HL-60 (cell line): ENCODE measurements around the gene PLEKHB1.

Experiments
- DNase-seq, 2 experiments: peaks; one replicate each; pipeline ENCODE4 v3.0.0-alpha.2; 2010 to 2020; ENCODE audit warnings: low read depth in 1 of 2, low spot score in 1 of 2
- H3K27ac ChIP-seq: fragments of 250-450 bp; sonication (Bioruptor Pico); replicated peaks from 2 replicates; pipeline ENCODE4 v1.5.1; 2020; ENCODE audit warnings: mild to moderate bottlenecking, moderate library complexity
- H3K27me3 ChIP-seq: fragments of 250-450 bp; sonication (Bioruptor Pico); 2 replicates; pipeline ENCODE4 v1.5.1; 2021; ENCODE audit warnings: mild to moderate bottlenecking, moderate library complexity; ENCODE audit not compliant: insufficient read depth, poor library complexity, severe bottlenecking
- H3K4me3 ChIP-seq: replicated peaks from 2 replicates; pipeline ENCODE4 v1.5.1; 2011; ENCODE audit warnings: mild to moderate bottlenecking, control low read depth, low read length; ENCODE audit not compliant: insufficient read depth
- GABPA ChIP-seq: IDR thresholded peaks from 2 replicates; pipeline ENCODE4 v1.6.1; 2012; ENCODE audit warnings: low read depth
- POLR2AphosphoS5 ChIP-seq: IDR thresholded peaks from 2 replicates; pipeline ENCODE4 v1.6.1; 2012; ENCODE audit warnings: low read depth
- SPI1 ChIP-seq: IDR thresholded peaks from 2 replicates; pipeline ENCODE4 v1.6.1; 2012; ENCODE audit warnings: low read depth, mild to moderate bottlenecking, borderline replicate concordance
- TF ChIP-seq, protein P1 (sequence below): IDR thresholded peaks from 2 replicates; pipeline ENCODE4 v1.6.1; 2012; ENCODE audit warnings: low read depth; ENCODE audit not compliant: insufficient replicate concordance
- TF ChIP-seq, protein P2 (sequence below): IDR thresholded peaks from one replicate; pipeline ENCODE4 v1.5.1; 2011; ENCODE audit warnings: low read length, control low read depth, inconsistent platforms; ENCODE audit not compliant: insufficient read depth

Gene PLEKHB1

DNA sequence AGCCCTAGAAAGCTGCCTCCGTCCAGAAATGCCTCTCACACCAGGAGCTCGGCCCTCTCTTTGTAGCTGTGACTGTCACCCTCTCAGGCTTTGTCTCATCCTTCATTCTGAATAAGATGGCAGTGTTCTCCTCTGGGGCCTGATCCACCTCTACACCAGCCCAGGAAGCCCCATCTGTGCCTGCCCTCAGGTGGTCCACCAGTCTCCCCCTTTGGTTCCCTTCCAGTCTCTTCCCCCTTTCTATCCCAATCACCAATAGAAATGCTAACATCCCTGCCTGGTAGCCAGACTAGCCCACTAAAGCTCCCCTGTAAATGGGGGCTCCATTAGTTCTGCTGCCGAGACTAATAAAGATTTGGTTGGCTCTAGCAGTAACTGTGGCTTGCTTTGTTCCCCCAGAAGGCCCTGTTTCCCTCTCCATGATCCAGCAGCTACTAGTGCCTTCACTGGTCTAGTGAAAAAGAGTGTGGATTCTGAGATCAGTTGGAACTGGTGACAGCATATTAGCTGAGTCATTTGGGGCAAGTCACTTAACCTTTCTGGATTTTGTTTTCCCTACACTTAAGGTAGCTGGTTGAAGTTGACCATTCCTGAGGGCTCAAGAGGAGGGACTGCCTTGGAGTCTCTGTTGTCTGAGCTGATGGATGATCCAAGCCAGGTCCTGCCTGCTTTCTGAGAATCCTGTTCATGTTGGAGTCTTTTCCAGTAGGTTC lies 16.2 kb downstream of the PLEKHB1 start:
- Histone ChIP-seq H3K27me3 (no peaks in the 10 kb centered on the region), H3K27ac (no peak overlapping the region), H3K4me3 (no peak overlapping the region)
- DNase-seq, result no peak
- TF ChIP-seq, protein P1, sequence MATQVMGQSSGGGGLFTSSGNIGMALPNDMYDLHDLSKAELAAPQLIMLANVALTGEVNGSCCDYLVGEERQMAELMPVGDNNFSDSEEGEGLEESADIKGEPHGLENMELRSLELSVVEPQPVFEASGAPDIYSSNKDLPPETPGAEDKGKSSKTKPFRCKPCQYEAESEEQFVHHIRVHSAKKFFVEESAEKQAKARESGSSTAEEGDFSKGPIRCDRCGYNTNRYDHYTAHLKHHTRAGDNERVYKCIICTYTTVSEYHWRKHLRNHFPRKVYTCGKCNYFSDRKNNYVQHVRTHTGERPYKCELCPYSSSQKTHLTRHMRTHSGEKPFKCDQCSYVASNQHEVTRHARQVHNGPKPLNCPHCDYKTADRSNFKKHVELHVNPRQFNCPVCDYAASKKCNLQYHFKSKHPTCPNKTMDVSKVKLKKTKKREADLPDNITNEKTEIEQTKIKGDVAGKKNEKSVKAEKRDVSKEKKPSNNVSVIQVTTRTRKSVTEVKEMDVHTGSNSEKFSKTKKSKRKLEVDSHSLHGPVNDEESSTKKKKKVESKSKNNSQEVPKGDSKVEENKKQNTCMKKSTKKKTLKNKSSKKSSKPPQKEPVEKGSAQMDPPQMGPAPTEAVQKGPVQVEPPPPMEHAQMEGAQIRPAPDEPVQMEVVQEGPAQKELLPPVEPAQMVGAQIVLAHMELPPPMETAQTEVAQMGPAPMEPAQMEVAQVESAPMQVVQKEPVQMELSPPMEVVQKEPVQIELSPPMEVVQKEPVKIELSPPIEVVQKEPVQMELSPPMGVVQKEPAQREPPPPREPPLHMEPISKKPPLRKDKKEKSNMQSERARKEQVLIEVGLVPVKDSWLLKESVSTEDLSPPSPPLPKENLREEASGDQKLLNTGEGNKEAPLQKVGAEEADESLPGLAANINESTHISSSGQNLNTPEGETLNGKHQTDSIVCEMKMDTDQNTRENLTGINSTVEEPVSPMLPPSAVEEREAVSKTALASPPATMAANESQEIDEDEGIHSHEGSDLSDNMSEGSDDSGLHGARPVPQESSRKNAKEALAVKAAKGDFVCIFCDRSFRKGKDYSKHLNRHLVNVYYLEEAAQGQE, result no peak
- TF ChIP-seq SPI1, result no peak
- TF ChIP-seq POLR2AphosphoS5, result no peak
- TF ChIP-seq, protein P2, sequence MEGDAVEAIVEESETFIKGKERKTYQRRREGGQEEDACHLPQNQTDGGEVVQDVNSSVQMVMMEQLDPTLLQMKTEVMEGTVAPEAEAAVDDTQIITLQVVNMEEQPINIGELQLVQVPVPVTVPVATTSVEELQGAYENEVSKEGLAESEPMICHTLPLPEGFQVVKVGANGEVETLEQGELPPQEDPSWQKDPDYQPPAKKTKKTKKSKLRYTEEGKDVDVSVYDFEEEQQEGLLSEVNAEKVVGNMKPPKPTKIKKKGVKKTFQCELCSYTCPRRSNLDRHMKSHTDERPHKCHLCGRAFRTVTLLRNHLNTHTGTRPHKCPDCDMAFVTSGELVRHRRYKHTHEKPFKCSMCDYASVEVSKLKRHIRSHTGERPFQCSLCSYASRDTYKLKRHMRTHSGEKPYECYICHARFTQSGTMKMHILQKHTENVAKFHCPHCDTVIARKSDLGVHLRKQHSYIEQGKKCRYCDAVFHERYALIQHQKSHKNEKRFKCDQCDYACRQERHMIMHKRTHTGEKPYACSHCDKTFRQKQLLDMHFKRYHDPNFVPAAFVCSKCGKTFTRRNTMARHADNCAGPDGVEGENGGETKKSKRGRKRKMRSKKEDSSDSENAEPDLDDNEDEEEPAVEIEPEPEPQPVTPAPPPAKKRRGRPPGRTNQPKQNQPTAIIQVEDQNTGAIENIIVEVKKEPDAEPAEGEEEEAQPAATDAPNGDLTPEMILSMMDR, result no peak

DNA sequence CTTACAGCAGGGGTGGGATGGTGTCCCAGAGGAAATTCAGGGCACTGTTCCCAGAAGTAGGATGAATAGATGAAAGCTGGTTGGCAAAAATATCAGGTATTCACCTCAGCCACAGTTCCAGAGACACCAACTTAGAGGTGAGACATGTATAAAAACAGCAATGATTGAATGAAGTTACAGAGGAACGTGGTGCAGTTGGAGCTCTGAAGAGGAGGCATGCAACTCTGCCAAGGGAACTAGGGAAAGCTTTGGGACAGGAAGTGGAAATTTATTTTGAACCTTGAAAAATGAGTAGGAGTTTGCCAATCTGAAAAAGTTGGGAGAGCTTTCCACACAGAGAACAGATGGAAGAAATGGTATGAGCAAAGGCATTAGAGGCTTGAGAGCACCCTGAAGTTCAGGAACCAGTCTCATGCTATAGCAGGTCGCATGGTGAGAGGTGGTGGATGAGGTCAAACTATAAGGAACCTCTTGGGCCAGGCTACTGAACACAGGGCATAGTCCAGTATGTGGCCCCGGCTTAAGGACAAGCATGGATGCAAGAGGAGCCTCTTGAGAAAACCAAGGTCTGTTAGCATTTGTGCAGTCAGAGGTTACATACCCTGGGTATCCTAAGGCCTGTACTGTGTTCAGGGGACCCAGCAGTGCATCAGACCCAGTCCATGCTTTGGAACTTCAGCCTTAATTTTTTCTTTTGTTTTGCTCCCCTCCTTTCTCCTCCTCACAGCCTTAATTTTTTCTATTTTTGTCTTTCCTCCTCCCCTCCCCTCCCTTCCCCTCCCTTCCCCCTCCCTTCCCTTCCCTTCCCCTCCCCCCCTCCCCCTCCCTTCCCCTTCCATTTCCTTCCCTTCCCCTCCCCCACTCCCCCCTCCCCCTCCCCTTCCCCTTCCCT lies 17.5 kb downstream of the PLEKHB1 start:
- DNase-seq, result no peak
- no peaks in the 10 kb centered on the region for H3K27me3 ChIP-seq

DNA sequence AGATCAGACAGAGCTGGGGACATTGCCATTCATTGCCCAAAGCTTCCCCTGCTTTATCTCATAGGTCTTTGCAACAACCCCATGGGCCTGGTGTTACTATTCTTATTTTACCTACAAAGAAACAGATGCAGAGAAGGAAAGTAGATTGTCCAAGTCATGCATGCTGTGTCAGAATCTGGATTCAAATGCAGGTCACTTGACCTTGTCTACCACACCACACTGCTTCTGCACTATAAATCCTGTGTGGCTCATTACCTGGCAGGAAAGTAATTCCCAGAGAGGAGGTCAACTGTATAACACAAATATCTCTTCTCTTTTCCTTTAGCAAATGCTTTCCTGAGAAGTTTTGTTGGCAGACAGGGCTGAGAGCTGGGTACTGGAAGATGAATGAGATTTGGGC lies 18.5 kb downstream of the PLEKHB1 start:
- no peak overlapping the region for H3K4me3 ChIP-seq
- no peaks in the 10 kb centered on the region for H3K27me3 ChIP-seq
- TF ChIP-seq SPI1, result no peak
- TF ChIP-seq GABPA, result no peak
- TF ChIP-seq, protein P2, result no peak
- TF ChIP-seq, protein P1, result no peak
- no peak for TF ChIP-seq POLR2AphosphoS5
- no peak for DNase-seq
- no peak overlapping the region for H3K27ac ChIP-seq

More for the DNA sequence above, 17.5 kb downstream of the PLEKHB1 start:
- TF ChIP-seq, protein P2, result no peak
- TF ChIP-seq POLR2AphosphoS5 (no peak), SPI1 (no peak), GABPA (no peak)
- TF ChIP-seq, protein P1, result no peak
- Histone ChIP-seq H3K4me3 (no peak overlapping the region), H3K27ac (no peak overlapping the region)
